GM21737 (cell line): Measurements from ENCODE around the gene TBC1D21.

Experiments used
- ATAC-seq: cut with Tn5 transposase; IDR thresholded peaks from one replicate; pipeline ENCODE4 v1.9.1; 2021; ENCODE audit warnings: mild to moderate bottlenecking, moderate library complexity; ENCODE audit not compliant: unreplicated experiment

TBC1D21 gene

DNA sequence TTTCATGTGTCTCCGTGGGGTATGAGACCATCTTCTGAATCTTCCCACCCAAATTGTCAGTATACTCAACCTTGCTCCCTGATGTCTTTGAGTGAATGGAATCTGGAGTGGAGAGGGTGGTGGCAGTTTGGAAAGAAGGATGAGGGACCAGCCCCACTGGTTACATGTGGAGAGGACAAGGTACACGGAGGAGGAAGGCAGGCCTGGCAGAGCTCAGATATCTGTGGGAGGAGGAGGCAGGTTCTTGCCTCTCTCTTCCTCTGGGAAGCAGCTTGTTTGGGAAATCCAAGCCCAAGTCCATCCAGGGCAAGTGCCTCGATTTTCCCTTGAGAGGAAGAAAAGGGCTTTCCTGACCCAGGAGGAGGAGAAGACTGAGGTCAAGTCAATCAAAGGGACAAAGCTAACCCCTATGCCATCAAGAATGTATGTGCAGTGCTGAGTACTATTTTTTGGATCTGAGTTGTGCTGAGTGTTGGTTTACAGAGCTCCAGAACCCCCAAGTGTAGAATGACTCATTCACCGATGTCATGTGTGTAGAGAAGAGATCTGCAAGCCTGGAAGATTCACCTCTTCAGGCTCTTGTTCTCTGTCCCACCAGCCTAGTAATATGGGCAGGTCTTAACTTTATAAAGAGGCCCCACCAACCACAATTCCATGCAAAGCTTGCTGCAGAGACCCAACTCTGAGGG, 33.1 kb downstream of the TBC1D21 start:
- no peak for ATAC-seq

- ATAC-seq = no peak
These were observed 33.7 kb downstream of the TBC1D21 start for GRCh38 chr15:73907035-73907408.

GRCh38 chr15:73908030-73908821, 34.9 kb downstream of the TBC1D21 start:
- ATAC-seq = peak; percentile 83

- ATAC-seq = no peak
These were observed 35.4 kb downstream of the TBC1D21 start for GRCh38 chr15:73908822-73909122.

GRCh38 chr15:73909651-73910050, 36.3 kb downstream of the TBC1D21 start:
- ATAC-seq = no peak

- no peak for ATAC-seq
These were observed 37.3 kb downstream of the TBC1D21 start for GRCh38 chr15:73910522-73911303.

- no peak for ATAC-seq
These were observed 38.7 kb downstream of the TBC1D21 start for GRCh38 chr15:73912030-73912596.

DNA sequence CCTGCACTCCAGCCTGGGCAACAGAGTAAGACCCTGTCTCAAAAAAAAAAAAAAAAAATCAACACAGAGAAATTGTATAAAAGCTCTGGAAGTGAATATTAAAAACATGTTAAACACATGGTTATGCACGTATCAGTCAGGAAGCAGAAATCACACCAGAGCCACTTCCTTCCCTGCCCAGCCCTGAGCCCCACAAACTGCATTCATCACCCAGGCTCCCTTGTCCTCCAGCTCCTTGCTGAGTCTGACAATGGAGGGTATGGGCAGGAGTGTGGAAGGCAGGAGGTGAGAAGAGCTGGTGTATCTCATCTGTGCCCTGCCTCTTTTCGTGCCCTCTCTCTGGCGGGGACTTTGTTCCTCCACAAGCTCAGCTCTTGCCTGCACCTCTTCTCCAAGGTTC, 40.8 kb downstream of the TBC1D21 start:
- no peak for ATAC-seq

DNA sequence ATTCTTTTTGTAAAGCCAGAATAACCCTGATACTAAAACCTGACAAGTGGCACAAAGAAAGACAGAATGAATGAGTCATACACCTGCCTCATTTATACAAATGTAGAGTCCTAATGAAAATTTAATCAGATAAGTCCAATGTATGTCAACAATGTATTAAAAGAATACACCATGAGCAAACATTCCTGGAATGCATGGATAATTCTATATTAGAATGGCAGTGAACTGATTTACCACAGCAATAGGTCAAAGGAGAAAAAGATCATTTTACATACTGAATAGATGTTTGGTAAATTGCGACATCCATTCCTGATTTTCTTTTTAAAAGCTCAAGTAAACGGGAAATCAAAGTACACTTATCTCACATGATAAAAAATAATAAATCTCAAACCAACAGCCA, 41.7 kb downstream of the TBC1D21 start:
- ATAC-seq = no peak

DNA sequence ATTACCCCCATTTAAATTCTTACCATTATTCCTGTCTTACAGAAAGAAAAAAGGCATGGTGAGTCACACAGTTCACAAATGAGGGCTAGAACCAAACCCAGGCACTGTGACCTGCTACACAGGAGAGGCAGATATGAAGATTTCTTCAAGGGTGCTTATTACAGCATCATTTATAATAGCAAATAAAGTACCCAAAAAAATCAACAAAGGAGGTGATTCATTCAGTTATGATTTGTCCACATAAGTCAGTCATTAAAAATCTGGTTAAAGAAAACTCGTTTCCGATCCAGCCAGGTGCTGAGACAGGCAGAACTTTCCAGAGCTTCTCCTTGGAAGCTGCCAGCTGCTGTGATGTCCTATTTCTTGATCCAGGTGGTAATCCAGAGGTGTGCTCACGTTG, 45.4 kb downstream of the TBC1D21 start:
- no peak for ATAC-seq

DNA sequence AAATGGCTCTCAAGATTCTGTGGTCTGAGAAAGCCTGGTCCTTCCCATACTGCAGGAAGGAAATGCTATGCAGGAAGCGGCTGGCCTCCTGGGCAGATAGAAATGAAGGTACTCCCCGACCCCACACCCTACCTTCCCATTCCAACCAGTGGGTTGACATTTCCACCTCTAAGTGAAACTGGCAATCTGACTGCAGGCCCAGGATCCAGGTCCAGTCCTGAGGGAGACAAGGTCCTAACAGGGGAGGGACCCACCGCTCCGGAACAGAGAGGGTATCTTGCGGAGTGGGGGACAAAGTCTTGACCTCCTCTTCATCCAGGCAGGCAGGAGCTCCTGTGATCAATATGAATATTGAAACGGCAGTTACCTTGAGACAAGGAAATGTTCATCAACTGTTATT, 46.3 kb downstream of the TBC1D21 start:
- no peak for ATAC-seq

GRCh38 chr15:73921254-73921925, 48.0 kb downstream of the TBC1D21 start:
- no peak for ATAC-seq

DNA sequence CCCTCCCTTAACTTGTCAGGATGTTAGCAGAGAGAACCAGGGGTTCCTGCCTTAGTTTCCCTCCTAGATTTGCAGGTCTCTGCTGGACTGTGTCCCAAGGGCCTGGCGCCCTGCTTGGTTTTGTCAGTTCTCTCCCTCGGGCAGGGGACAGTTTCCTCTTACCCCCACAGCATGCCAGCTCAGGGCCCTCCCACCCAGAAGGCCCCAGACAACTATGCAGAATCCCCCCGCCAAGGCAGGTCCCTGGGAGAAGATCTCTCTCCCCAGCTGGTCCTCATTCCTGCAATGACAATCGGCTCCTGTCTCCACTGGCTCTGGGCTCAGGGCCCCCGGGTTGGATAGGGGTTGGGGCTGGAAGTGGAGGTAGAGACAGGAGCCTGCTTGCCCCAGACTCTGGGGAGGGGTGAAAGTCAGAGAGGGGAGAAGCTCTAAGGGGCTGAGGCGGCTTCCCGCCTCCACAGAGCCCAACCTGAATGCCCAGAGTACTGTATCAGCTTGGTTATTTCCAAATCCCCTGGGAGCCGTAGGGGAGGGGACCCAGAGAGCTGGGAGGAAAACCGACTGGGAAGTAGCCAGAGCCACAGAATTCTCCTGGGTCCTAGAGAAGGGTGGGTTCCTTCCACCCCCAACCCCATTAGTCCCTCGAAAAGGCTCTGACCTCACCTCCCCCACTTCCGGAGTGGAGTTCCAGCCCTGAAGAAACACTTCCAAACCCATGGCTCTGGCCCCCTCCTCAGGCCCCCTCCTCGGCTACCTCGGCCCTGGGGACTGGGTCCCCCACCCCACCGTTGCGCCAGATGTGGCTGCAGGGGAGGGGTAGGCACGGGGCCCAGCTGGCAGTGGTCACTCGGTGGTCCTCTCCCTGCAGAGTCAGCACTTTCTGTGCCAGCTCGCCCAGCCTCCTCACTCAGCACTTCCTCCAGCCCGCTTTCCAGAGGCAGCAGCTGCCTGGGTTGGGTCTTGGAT, 49.1 kb downstream of the TBC1D21 start:
- no peak for ATAC-seq

GRCh38 chr15:73923156-73923487, 49.8 kb downstream of the TBC1D21 start:
- ATAC-seq = no peak

DNA sequence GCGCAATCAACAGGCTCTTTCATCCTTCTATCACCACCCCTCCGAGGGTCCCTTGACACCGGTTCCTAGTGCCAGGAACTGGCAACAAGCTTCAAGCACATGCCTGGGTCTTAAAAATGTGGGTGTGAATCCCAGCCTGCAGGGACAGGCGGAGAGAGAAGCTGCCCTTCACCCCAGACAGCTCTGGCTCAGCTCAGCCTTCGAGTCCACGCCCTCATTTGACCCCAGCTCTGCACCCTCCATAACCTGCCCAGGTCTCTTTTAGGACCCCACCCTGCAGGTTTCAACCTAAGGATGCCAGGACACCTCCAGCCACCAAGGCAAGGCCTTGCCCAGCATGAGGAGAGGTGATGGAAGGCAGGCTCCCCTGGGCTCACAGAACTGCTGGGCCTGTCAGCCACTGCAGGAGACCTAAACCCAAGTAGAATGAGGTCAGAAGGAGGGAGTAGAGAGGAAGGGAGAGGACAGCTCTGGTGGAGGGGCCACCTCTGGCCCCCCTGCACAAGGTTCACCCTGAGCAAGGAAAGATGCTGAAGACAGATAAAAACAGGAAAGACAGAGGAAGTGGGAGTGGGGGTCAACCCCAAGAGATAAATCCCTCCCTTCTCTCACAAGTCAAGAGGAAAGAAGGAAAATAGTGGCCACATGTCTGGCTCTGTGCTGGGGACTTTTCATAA, 50.3 kb downstream of the TBC1D21 start:
- ATAC-seq = no peak

DNA sequence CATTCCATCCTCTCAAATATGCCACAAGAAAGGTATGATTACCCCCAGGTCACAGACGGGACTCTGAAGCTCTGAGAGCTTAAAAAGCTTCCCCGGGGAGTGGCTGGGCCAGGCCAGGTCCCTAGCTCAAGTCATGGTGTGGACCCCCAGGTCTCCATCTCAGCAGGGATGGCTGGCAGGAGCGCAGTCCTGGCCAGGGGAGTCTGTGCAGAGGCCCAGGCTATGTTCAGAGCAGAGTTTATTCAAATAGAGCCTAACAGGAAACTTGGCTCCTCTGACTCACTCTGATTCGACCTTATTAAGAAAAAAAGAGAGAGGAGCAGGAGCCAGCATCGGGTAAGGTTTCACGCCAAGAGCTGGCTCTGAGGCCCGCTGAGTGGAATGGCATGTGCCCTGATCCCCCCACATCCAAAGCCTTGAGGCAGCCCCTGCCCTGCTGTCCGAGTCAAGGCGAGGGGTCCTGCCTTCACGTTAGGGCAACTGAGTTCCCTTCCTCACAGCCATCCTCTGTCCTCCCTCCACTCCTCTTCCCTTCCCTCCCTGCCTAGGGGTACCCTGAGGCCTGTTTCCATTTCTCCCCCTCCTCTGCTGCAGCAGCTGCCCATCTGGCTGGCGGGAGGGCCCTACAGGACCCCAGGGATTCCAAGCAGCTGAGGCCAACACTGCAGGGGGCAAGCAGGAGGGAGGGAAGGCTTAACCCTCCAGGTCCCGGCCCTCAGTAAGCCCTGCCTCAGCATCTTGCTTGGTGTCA, 51.0 kb downstream of the TBC1D21 start:
- ATAC-seq = no peak

- ATAC-seq = no peak
These were observed 52.5 kb downstream of the TBC1D21 start for GRCh38 chr15:73925848-73926218.

DNA sequence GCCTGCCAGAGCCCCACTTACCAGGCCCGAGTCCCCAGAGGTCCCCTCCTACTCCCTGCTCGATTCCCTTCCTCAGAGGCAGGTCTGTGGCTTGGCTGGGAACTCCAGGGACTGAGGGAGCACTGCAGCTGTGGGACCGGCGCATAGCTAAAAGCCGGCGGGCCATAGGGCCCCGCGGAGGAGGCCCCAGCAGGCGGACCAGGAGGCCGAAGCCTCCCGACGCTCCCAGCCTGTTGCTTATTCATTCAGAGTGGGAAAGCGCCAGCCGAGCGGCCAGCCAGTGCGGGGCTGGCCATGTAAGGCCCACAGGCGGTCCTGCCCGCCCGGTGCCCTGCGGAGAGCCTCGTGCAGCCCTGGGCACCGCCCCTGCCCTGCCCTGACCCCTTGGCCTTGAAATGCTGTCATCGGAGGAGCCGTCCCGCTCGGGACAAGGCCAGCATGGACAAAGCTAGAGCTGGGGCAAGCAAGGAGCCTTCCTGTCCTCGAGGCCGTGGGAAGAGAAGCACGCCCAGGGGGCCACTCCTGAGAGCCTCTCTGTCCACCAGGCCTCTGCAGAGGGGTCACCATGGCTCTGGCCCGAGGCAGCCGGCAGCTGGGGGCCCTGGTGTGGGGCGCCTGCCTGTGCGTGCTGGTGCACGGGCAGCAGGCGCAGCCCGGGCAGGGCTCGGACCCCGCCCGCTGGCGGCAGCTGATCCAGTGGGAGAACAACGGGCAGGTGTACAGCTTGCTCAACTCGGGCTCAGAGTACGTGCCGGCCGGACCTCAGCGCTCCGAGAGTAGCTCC, 53.0 kb downstream of the TBC1D21 start, which contains the start of gene LOXL1:
TSS of gene LOXL1 (plus strand) at position 244 of the 784 bp plus-strand sequence. CDS start at position 566, 322 bp downstream.
- no peak for ATAC-seq
